ENCODE measurements around the gene PRKG1.

PRKG1 gene

GRCh38 chr10:51074238-51075028 lies at the start of gene PRKG1:
PRKG1 (plus strand) TSS chr10:51074487.
- peaks cover 4% of the 10 kb centered on the region for H3K4me1 Mint-ChIP-seq
- no peak within 1 kb of the TSS for H3K27ac Mint-ChIP-seq
- peak within 1 kb of the TSS; percentile 78 for H3K4me3 Mint-ChIP-seq
- DNase-seq (ENCODE audit: low spot score in 2 of 2) (no peak), ATAC-seq (ENCODE audit: low read depth) (no peak)
- H3K9me3 Mint-ChIP-seq = no peaks in the 10 kb centered on the region
- peaks cover 15% of the 10 kb centered on the region for H3K27me3 Mint-ChIP-seq
- no peaks in the 10 kb centered on the region for H3K36me3 Mint-ChIP-seq

DNA sequence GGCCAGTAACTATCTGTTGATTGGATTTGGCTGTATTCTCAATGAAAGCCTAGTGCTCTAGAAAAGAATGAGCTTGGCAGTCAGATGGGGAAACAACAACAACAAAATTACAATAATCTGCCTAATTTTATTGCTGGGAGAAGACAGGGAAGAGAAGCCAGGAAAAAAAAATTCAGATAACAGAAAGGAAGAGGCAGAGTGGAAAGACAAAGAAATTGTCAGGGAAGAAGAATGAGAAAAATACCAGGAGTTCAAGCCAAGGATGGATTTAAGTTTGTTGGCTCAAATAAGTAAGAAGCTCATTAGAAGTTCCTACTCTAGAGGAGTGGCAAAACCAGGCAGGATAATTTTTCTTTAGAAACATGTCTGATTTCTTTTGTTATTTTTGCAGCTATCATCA lies 45.9 kb upstream of the PRKG1 start:
- Mint-ChIP-seq H3K4me1 (no peaks in the 10 kb centered on the region), H3K9me3 (no peaks in the 10 kb centered on the region), H3K27me3 (no peaks in the 10 kb centered on the region), H3K27ac (no peak overlapping the region), H3K36me3 (no peaks in the 10 kb centered on the region), H3K4me3 (no peak overlapping the region)
- ATAC-seq (ENCODE audit: low read depth) (no peak), DNase-seq (ENCODE audit: low spot score in 2 of 2) (no peak)

DNA sequence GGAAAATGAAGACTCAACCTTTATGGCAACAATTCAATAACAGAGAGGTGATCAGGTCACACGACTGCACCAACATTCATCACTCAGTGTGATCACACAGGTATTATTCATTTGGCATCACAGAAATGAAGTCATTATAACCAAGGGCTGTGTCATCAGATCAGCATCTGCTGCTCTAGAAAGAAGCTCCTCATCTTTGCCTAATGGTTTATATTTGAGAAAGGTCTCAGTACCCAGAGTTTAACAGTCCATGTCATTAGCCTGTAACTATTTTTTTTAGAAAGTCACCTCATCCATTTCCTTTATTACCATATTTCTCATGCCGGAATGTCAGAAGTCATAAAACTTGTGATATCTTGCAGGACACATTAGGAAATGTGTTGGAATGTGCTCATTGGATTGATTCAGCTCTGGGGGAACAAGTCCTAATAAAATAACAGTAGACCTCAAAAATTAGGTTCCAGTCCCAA lies 45.1 kb upstream of the PRKG1 start:
- H3K9me3 Mint-ChIP-seq = no peaks in the 10 kb centered on the region
- H3K36me3 Mint-ChIP-seq = no peaks in the 10 kb centered on the region
- no peak overlapping the region for H3K4me3 Mint-ChIP-seq
- ATAC-seq (ENCODE audit: low read depth) = no peak
- DNase-seq (ENCODE audit: low spot score in 2 of 2) = no peak
- no peaks in the 10 kb centered on the region for H3K4me1 Mint-ChIP-seq
- no peak overlapping the region for H3K27ac Mint-ChIP-seq
- H3K27me3 Mint-ChIP-seq = no peaks in the 10 kb centered on the region

DNA sequence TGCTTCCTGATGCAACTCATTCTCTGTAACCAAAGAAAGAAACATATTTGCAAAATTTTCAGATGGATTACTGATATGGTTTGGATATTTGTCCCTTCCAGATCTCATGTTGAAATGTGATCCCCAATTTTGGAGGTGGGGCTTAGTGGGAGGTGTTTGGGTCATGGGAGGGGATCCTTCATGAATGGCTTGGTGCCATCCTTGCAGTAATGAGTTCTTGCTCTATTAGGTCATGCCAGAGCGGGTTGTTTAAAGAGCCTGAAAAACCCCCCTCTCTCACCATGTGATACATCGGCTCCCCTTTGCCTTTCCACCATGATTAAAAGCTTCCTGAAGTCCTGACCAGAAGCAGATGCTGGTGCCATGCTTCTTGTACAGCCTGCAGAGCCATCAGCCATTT lies 43.8 kb upstream of the PRKG1 start:
- H3K27me3 Mint-ChIP-seq = no peaks in the 10 kb centered on the region
- ATAC-seq (ENCODE audit: low read depth) = no peak
- no peak overlapping the region for H3K27ac Mint-ChIP-seq
- no peaks in the 10 kb centered on the region for H3K36me3 Mint-ChIP-seq
- H3K4me3 Mint-ChIP-seq = no peak overlapping the region
- H3K4me1 Mint-ChIP-seq = no peaks in the 10 kb centered on the region
- DNase-seq (ENCODE audit: low spot score in 2 of 2) = no peak
- H3K9me3 Mint-ChIP-seq = no peaks in the 10 kb centered on the region

GRCh38 chr10:51031950-51032349 lies 42.3 kb upstream of the PRKG1 start:
- Mint-ChIP-seq H3K4me3 (no peak overlapping the region), H3K27me3 (no peaks in the 10 kb centered on the region), H3K27ac (no peak overlapping the region), H3K36me3 (no peaks in the 10 kb centered on the region), H3K4me1 (no peaks in the 10 kb centered on the region), H3K9me3 (no peaks in the 10 kb centered on the region)
- no peak for DNase-seq (ENCODE audit: low spot score in 2 of 2)
- no peak for ATAC-seq (ENCODE audit: low read depth)

- no peaks in the 10 kb centered on the region for H3K4me1 Mint-ChIP-seq
- H3K27me3 Mint-ChIP-seq = no peaks in the 10 kb centered on the region
- H3K4me3 Mint-ChIP-seq = no peak overlapping the region
- H3K36me3 Mint-ChIP-seq = no peaks in the 10 kb centered on the region
- no peak for DNase-seq (ENCODE audit: low spot score in 2 of 2)
- H3K9me3 Mint-ChIP-seq = no peaks in the 10 kb centered on the region
- no peak for ATAC-seq (ENCODE audit: low read depth)
- no peak overlapping the region for H3K27ac Mint-ChIP-seq
Measured at GRCh38 chr10:51034769-51035168, 39.5 kb upstream of the PRKG1 start.

- no peak overlapping the region for H3K27ac Mint-ChIP-seq
- H3K9me3 Mint-ChIP-seq = no peaks in the 10 kb centered on the region
- H3K27me3 Mint-ChIP-seq = no peaks in the 10 kb centered on the region
- no peak for DNase-seq (ENCODE audit: low spot score in 2 of 2)
- no peak for ATAC-seq (ENCODE audit: low read depth)
- no peaks in the 10 kb centered on the region for H3K4me1 Mint-ChIP-seq
- no peaks in the 10 kb centered on the region for H3K36me3 Mint-ChIP-seq
- no peak overlapping the region for H3K4me3 Mint-ChIP-seq
Measured at GRCh38 chr10:51035344-51035743, 38.9 kb upstream of the PRKG1 start.

- no peaks in the 10 kb centered on the region for H3K36me3 Mint-ChIP-seq
- DNase-seq (ENCODE audit: low spot score in 2 of 2) (no peak), ATAC-seq (ENCODE audit: low read depth) (no peak)
- no peak overlapping the region for H3K27ac Mint-ChIP-seq
- H3K4me1 Mint-ChIP-seq = peaks cover 3% of the 10 kb centered on the region
- H3K4me3 Mint-ChIP-seq = no peak overlapping the region
- peaks cover 1% of the 10 kb centered on the region for H3K9me3 Mint-ChIP-seq
- H3K27me3 Mint-ChIP-seq = no peaks in the 10 kb centered on the region
Measured at GRCh38 chr10:51045871-51046270, 28.4 kb upstream of the PRKG1 start.

GRCh38 chr10:51046654-51047053 lies 27.6 kb upstream of the PRKG1 start:
- ATAC-seq (ENCODE audit: low read depth) (no peak), DNase-seq (ENCODE audit: low spot score in 2 of 2) (no peak)
- Mint-ChIP-seq H3K9me3 (peaks cover 1% of the 10 kb centered on the region), H3K4me3 (no peak overlapping the region), H3K27ac (no peak overlapping the region), H3K4me1 (peaks cover 3% of the 10 kb centered on the region), H3K36me3 (no peaks in the 10 kb centered on the region), H3K27me3 (no peaks in the 10 kb centered on the region)

DNA sequence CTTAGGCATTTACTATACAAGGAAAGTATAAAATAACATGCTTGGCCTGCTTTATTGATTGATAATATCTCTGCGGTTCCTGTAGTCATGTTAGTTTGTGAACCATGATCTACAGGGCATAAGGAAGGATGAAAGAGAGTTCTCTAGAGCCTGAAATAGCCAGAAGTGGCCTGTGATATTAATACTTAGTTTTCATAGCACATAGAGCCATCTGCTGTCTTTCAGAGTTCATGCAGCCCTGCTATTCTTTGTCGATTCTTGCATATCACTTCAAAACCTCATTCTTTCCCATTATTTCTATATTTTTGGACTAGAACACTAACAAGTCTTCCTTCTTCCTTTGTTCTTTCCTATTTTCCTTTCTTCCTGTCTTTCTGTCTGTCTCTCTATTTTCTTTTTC lies 26.4 kb upstream of the PRKG1 start:
- Mint-ChIP-seq H3K27ac (no peak overlapping the region), H3K4me1 (peaks cover 3% of the 10 kb centered on the region), H3K27me3 (no peaks in the 10 kb centered on the region), H3K4me3 (no peak overlapping the region), H3K36me3 (no peaks in the 10 kb centered on the region), H3K9me3 (peaks cover 1% of the 10 kb centered on the region)
- no peak for ATAC-seq (ENCODE audit: low read depth)
- DNase-seq (ENCODE audit: low spot score in 2 of 2) = no peak

GRCh38 chr10:51048792-51049191 lies 25.5 kb upstream of the PRKG1 start:
- DNase-seq (ENCODE audit: low spot score in 2 of 2) = no peak
- Mint-ChIP-seq H3K4me1 (peaks cover 3% of the 10 kb centered on the region), H3K4me3 (no peak overlapping the region), H3K27ac (no peak overlapping the region), H3K27me3 (no peaks in the 10 kb centered on the region), H3K9me3 (peaks cover 1% of the 10 kb centered on the region), H3K36me3 (no peaks in the 10 kb centered on the region)
- ATAC-seq (ENCODE audit: low read depth) = no peak

- H3K9me3 Mint-ChIP-seq = peaks cover 1% of the 10 kb centered on the region
- H3K27ac Mint-ChIP-seq = no peak overlapping the region
- no peak overlapping the region for H3K4me3 Mint-ChIP-seq
- H3K27me3 Mint-ChIP-seq = no peaks in the 10 kb centered on the region
- no peaks in the 10 kb centered on the region for H3K36me3 Mint-ChIP-seq
- DNase-seq (ENCODE audit: low spot score in 2 of 2) (no peak), ATAC-seq (ENCODE audit: low read depth) (no peak)
- peaks cover 3% of the 10 kb centered on the region for H3K4me1 Mint-ChIP-seq
Measured at GRCh38 chr10:51052163-51052562, 22.1 kb upstream of the PRKG1 start.

- H3K27me3 Mint-ChIP-seq = no peaks in the 10 kb centered on the region
- ATAC-seq (ENCODE audit: low read depth) = no peak
- H3K4me1 Mint-ChIP-seq = no peaks in the 10 kb centered on the region
- no peaks in the 10 kb centered on the region for H3K36me3 Mint-ChIP-seq
- no peak overlapping the region for H3K27ac Mint-ChIP-seq
- no peaks in the 10 kb centered on the region for H3K9me3 Mint-ChIP-seq
- H3K4me3 Mint-ChIP-seq = no peak overlapping the region
- DNase-seq (ENCODE audit: low spot score in 2 of 2) = no peak
Measured at GRCh38 chr10:51057925-51058324, 16.4 kb upstream of the PRKG1 start.

GRCh38 chr10:51063166-51063565 lies 11.1 kb upstream of the PRKG1 start:
- ATAC-seq (ENCODE audit: low read depth) (no peak), DNase-seq (ENCODE audit: low spot score in 2 of 2) (no peak)
- Mint-ChIP-seq H3K9me3 (no peaks in the 10 kb centered on the region), H3K27me3 (no peaks in the 10 kb centered on the region), H3K27ac (no peak overlapping the region), H3K36me3 (no peaks in the 10 kb centered on the region), H3K4me1 (no peaks in the 10 kb centered on the region), H3K4me3 (no peak overlapping the region)
